Spleen (tissue), 11 donors: ENCODE data around the gene TSSK1B. TPM values are rescaled to one million over a fixed set of nuclear protein-coding genes. Genes with fewer than 3 reads are reported as not detected.

ENCODE experiments used
- DNase-seq: peaks from one replicate; pipeline ENCODE4 v3.0.0-alpha.2; 2020
- H3K27ac ChIP-seq, 8 donors: fragments of 200-600 bp; sonication (generic) in 7 of 8; 1 replicate in 4 of 8; 2 replicates in 4 of 8; pipeline versions ENCODE4 v1.5.0 to v1.8.0; 2016 to 2021; ENCODE audit warnings: inconsistent platforms in 4 of 8, mild to moderate bottlenecking in 4 of 8, moderate library complexity in 1 of 8
- H3K27me3 ChIP-seq, 7 donors: fragments of 200-600 bp; sonication (generic) in 6 of 7; replicated peaks in 1 of 7; 1 replicate in 4 of 7; 2 replicates in 3 of 7; pipeline versions ENCODE4 v1.5.0 to v1.8.0; 2016 to 2021; ENCODE audit warnings: inconsistent platforms in 3 of 7, mild to moderate bottlenecking in 1 of 7
- H3K36me3 ChIP-seq, 6 donors: fragments of 200-600 bp; sonication (generic) in 5 of 6; 1 replicate in 4 of 6; 2 replicates in 2 of 6; pipeline versions ENCODE4 v1.5.0 to v1.8.0; 2016 to 2021; ENCODE audit warnings: inconsistent platforms in 2 of 6
- H3K4me1 ChIP-seq, 6 donors: fragments of 200-600 bp; sonication (generic) in 5 of 6; 1 replicate in 3 of 6; 2 replicates in 3 of 6; pipeline versions ENCODE4 v1.5.0 to v1.8.0; 2016 to 2021; ENCODE audit warnings: inconsistent platforms in 3 of 6
- H3K4me3 ChIP-seq, 8 donors: fragments of 200-600 bp; sonication (generic) in 7 of 8; 1 replicate in 4 of 8; 2 replicates in 4 of 8; pipeline versions ENCODE4 v1.5.0 to v1.8.0; 2016 to 2021; ENCODE audit warnings: inconsistent platforms in 4 of 8, mild to moderate bottlenecking in 4 of 8, moderate library complexity in 2 of 8
- H3K9me3 ChIP-seq, 8 donors: fragments of 200-600 bp; sonication (generic) in 7 of 8; 1 replicate in 4 of 8; 2 replicates in 4 of 8; pipeline versions ENCODE4 v1.5.0 to v1.8.0; 2016 to 2021; ENCODE audit warnings: inconsistent platforms in 4 of 8
- POLR2A ChIP-seq, 3 donors: fragments of 450-650 bp; IDR thresholded peaks; one replicate each; pipeline ENCODE4 v1.5.1; 2017; ENCODE audit warnings: antibody characterized with exemption in 3 of 3, mild to moderate bottlenecking in 1 of 3
- POLR2AphosphoS5 ChIP-seq, 3 donors: sonication (generic); formaldehyde crosslinking; IDR thresholded peaks; one replicate each; pipeline ENCODE4 v1.5.1; 2017; ENCODE audit warnings: antibody characterized with exemption in 3 of 3
- WGBS, 5 donors: extraction: QIAGEN DNeasy Blood & Tissue Kit in 3 of 5; methylation state at CpG; one replicate each; pipeline versions ENCODE4 v1.1.5 to v1.1.7; 2013 to 2018; 5-methylcytosine and 5-hydroxymethylcytosine counted together
- intact Hi-C: fragments of 100-400 bp; cut with DNase I; formaldehyde crosslinking; loops from one replicate; pipeline ENCODE4 v1.15.0; 2023; ENCODE audit warnings: low total_unique reads
- polyA plus RNA-seq, 3 donors: library from polyadenylated mRNA; stranded (reverse); fragments of 200-250 nt; gene quantifications; one replicate each; pipeline ENCODE4 v1.2.1, GENCODE V29; 2013
- total RNA-seq, 7 donors: library from RNA; depleted of rRNA in 3 of 7; stranded (reverse); fragments of >200 nt in 3 of 7; fragmentation: NEBNext Ultra II Directional in 4 of 7; extraction: Animal tissue kit (Norgen Biotek cat#: 25700) in 4 of 7; gene quantifications; one replicate each; pipeline versions ENCODE4 v1.1.0 to v1.2.1, GENCODE V29; 2016 to 2021
- TF ChIP-seq, protein P1 (sequence below), 11 experiments: fragments of 200-600 bp in 7 of 11; fragments of 450-650 bp in 4 of 11; sonication (generic) in 4 of 11; IDR thresholded peaks in 8 of 11; conservative IDR thresholded peaks in 3 of 11; 1 replicate in 7 of 11; 2 replicates in 4 of 11; pipeline versions ENCODE4 v1.4.0 to v1.8.0; 2016 to 2021; ENCODE audit warnings: antibody characterized with exemption in 11 of 11, inconsistent platforms in 4 of 11, mild to moderate bottlenecking in 1 of 11
- donor health status: healthy with polysubstance abuse.
- donor health status: DM: no; HTN: no; CAD: no; lungs with moderate emphysema.
- donor health status: DM: no; HTN: no; CAD: no.
- donor health status: Bipolar disorder and iron deficiency.
- donor health status: healthy.
- donor health status: DM: no; HTN: no; CAD: no.
- donor health status: DM: yes; HTN: yes; CAD: no.

TSSK1B gene
- total and polyA plus RNA-seq, 10 donors: not detected

DNA sequence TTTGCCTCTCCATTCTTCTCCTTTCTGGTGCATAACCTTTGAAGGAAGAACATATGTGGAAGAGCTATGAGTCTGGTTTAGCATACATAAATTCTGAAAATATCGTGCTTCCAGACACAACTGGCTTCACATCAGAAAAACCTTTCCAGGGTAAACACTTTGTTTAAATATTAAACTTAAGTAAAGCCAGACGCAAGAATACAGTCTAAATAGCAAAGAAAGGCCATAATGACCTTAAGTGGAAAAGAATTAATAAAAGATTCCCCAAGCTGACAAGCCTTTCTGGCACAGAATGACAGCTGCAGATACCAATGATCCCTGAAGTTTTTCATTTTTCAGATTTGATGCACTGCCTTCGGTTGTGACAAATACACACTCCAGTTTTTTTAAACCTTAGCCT, 13.5 kb upstream of the TSSK1B start:
- peaks cover 0 to 8% (median 3%) of the 10 kb centered on the region in 8 donors for H3K9me3 ChIP-seq
- TF ChIP-seq POLR2AphosphoS5 (IDR thresholded peaks at IDR 0.05): no peak
- TF ChIP-seq, protein P1, sequence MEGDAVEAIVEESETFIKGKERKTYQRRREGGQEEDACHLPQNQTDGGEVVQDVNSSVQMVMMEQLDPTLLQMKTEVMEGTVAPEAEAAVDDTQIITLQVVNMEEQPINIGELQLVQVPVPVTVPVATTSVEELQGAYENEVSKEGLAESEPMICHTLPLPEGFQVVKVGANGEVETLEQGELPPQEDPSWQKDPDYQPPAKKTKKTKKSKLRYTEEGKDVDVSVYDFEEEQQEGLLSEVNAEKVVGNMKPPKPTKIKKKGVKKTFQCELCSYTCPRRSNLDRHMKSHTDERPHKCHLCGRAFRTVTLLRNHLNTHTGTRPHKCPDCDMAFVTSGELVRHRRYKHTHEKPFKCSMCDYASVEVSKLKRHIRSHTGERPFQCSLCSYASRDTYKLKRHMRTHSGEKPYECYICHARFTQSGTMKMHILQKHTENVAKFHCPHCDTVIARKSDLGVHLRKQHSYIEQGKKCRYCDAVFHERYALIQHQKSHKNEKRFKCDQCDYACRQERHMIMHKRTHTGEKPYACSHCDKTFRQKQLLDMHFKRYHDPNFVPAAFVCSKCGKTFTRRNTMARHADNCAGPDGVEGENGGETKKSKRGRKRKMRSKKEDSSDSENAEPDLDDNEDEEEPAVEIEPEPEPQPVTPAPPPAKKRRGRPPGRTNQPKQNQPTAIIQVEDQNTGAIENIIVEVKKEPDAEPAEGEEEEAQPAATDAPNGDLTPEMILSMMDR (IDR thresholded peaks at IDR 0.05 in 8 of 11, conservative IDR thresholded peaks at IDR 0.05 in 3 of 11): no peak
- TF ChIP-seq POLR2A (IDR thresholded peaks at IDR 0.05): no peak
- peaks cover 0 to 5% (median 0%) of the 10 kb centered on the region in 7 donors for H3K27me3 ChIP-seq
- no peaks in the 10 kb centered on the region for H3K36me3 ChIP-seq
- WGBS, 5 donors: 82 to 90% (median 87%) methylated on average over 3 of the region's 3 CpGs
- no peak for DNase-seq
- no peaks in the 10 kb centered on the region for H3K4me1 ChIP-seq
- no peak overlapping the region for H3K27ac ChIP-seq
- H3K4me3 ChIP-seq: no peak overlapping the region
- intact Hi-C loops: no loop called here

DNA sequence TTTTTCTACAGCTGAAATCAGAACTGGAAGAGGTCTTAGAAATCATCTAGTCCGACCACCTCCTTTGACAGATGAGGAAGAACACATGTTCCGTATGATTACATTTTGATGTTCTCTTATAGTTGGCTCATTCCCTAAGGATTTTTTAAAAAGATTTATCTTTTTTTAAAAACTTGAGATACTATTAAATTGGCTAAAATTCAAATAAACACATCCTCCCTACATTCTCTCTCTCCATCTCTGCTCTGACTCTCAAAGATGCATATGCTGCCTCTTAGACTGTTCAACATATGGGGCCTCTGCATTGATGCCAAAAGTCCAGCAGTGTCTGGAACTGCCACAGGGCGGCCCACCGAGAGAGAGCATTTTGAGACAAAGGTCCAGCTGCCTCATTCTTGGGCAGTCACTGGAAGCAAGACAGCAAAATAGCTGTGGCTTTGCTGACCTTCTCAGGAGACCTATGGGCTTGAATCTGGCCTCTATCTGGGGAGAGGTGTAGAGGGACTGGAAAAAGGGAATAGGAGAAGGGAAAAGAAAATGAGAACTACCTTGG, 12.8 kb upstream of the TSSK1B start:
- Histone ChIP-seq H3K9me3 (peaks cover 0 to 12% (median 5%) of the 10 kb centered on the region in 8 donors), H3K4me1 (no peaks in the 10 kb centered on the region), H3K4me3 (no peak overlapping the region), H3K36me3 (no peaks in the 10 kb centered on the region), H3K27me3 (peaks cover 0 to 5% (median 0%) of the 10 kb centered on the region in 7 donors), H3K27ac (no peak overlapping the region)
- DNase-seq: no peak
- 65 to 71% (median 68%) methylated on average over 4 of the region's 4 CpGs for WGBS, 5 donors
- TF ChIP-seq, protein P1 (IDR thresholded peaks at IDR 0.05 in 8 of 11, conservative IDR thresholded peaks at IDR 0.05 in 3 of 11): no peak
- TF ChIP-seq POLR2A (IDR thresholded peaks at IDR 0.05) (no peak), POLR2AphosphoS5 (IDR thresholded peaks at IDR 0.05) (no peak)
- intact Hi-C loops: no loop called here

DNA sequence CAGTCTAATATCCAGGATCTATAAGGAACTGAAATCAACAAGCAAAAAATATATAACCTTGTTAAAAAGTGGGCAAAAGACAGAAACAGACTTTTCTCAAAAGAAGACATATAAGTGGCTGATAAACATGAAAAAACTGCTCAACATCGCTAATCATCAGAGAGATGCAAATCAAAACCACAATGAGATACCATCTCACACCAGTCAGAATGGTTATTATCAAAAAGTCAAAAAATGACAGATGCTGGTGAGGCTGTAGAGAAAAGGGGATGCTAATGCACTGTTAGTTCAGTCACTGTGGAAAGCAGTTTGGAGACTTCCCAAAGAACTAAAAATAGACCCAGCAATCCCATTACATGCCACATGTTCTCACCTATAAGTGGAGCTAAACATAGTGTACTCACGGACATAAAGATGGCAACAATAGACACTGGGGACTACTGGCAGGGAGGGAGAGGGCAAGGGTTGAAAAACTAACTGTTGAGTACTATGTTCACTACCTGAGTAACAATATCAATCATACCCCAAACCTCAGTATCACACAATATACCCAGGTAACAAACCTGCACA, 11.7 kb upstream of the TSSK1B start:
- WGBS, 5 donors: 67 to 91% (median 75%) methylated on average over 2 of the region's 2 CpGs
- Histone ChIP-seq H3K4me1 (no peaks in the 10 kb centered on the region), H3K36me3 (no peaks in the 10 kb centered on the region), H3K27me3 (peaks cover 0 to 5% (median 0%) of the 10 kb centered on the region in 7 donors), H3K27ac (no peak overlapping the region), H3K9me3 (peaks cover 0 to 14% (median 6%) of the 10 kb centered on the region in 8 donors), H3K4me3 (no peak overlapping the region)
- TF ChIP-seq, protein P1 (IDR thresholded peaks at IDR 0.05 in 8 of 11, conservative IDR thresholded peaks at IDR 0.05 in 3 of 11): no peak
- no peak for TF ChIP-seq POLR2A (IDR thresholded peaks at IDR 0.05)
- no peak for TF ChIP-seq POLR2AphosphoS5 (IDR thresholded peaks at IDR 0.05)
- DNase-seq: no peak
- intact Hi-C loops: no loop called here

DNA sequence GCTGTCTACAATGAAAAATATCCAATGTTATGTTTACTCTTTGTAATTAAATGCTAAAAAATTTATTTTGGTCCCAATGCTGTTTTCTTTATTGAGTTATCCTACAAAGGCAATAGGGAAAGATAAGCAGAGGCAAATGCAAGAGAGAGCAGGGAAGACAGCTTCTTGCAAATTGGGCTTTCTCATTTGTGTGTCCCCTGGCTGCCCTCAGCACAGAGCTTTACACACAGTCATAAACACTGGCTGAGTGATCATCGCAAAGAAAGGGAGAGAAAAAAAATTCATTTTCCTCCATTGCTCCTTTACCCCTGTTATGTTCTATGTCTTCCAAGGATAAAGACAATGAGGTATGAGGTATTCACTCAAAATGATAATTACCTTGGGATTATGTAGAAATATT, 2.3 kb upstream of the TSSK1B start:
- 88 to 100% (median 91%) methylated on average over 1 of the region's 1 CpG for WGBS, 5 donors
- Histone ChIP-seq H3K27me3 (no peaks in the 10 kb centered on the region), H3K4me3 (no peak overlapping the region), H3K27ac (no peak overlapping the region), H3K4me1 (no peaks in the 10 kb centered on the region), H3K9me3 (no peaks in the 10 kb centered on the region), H3K36me3 (no peaks in the 10 kb centered on the region)
- TF ChIP-seq POLR2A (IDR thresholded peaks at IDR 0.05): no peak
- TF ChIP-seq POLR2AphosphoS5 (IDR thresholded peaks at IDR 0.05): no peak
- TF ChIP-seq, protein P1 (IDR thresholded peaks at IDR 0.05 in 8 of 11, conservative IDR thresholded peaks at IDR 0.05 in 3 of 11): no peak
- intact Hi-C loops: no loop called here
- no peak for DNase-seq
